GM18907 (cell line): Measurements from ENCODE around the gene CALML4.
"Not testable (repeated sequence)": the region's sequence is repeated elsewhere in the genome, so short reads cannot be mapped to it uniquely, and the experiment has no call there.

Experiments
- ATAC-seq: cut with Tn5 transposase; IDR thresholded peaks from one replicate; pipeline ENCODE4 v1.9.1; 2021; ENCODE audit warnings: mild to moderate bottlenecking, moderate library complexity; ENCODE audit not compliant: unreplicated experiment

Gene CALML4

GRCh38 chr15:68225442-68225841 lies 20.3 kb upstream of the CALML4 start:
- not testable (repeated sequence) for ATAC-seq

GRCh38 chr15:68224546-68225250 lies 19.6 kb upstream of the CALML4 start:
- ATAC-seq = no peak

- no peak for ATAC-seq
Measured at GRCh38 chr15:68224108-68224507, 19.0 kb upstream of the CALML4 start.

GRCh38 chr15:68223171-68223570 lies 18.0 kb upstream of the CALML4 start:
- no peak for ATAC-seq

GRCh38 chr15:68222432-68222743 lies 17.3 kb upstream of the CALML4 start:
- not testable (repeated sequence) for ATAC-seq

- not testable (repeated sequence) for ATAC-seq
Measured at GRCh38 chr15:68221530-68222431, 16.6 kb upstream of the CALML4 start.

GRCh38 chr15:68220967-68221366 lies 15.8 kb upstream of the CALML4 start:
- no peak for ATAC-seq

- ATAC-seq = no peak
Measured at GRCh38 chr15:68220489-68220888, 15.4 kb upstream of the CALML4 start.

- no peak for ATAC-seq
Measured at GRCh38 chr15:68218847-68219798, 14.0 kb upstream of the CALML4 start.

- ATAC-seq = no peak
Measured at GRCh38 chr15:68218331-68218730, 13.2 kb upstream of the CALML4 start.

- ATAC-seq = no peak
Measured at GRCh38 chr15:68217341-68217740, 12.2 kb upstream of the CALML4 start.

GRCh38 chr15:68214838-68215254 lies 9.7 kb upstream of the CALML4 start:
- ATAC-seq = no peak

GRCh38 chr15:68213991-68214837 lies 9.1 kb upstream of the CALML4 start:
- ATAC-seq = no peak

GRCh38 chr15:68213491-68213845 lies 8.3 kb upstream of the CALML4 start:
- not testable (repeated sequence) for ATAC-seq

GRCh38 chr15:68211656-68212320 lies 6.7 kb upstream of the CALML4 start:
- ATAC-seq = no peak

- ATAC-seq = no peak
Measured at GRCh38 chr15:68210821-68211655, 5.9 kb upstream of the CALML4 start.

GRCh38 chr15:68210409-68210756 lies 5.3 kb upstream of the CALML4 start:
- no peak for ATAC-seq

GRCh38 chr15:68209735-68210408 lies 4.7 kb upstream of the CALML4 start:
- ATAC-seq = peak; percentile 48
